Parathyroid adenoma (tissue), 2 donors: ENCODE data around the gene GRM8.

Experiments
- H2AFZ ChIP-seq: fragments of 300-600 bp; sonication (generic); one replicate; pipeline ENCODE4 v1.7.0; 2017; ENCODE audit warnings: antibody characterized with exemption, mild to moderate bottlenecking
- H3K27ac ChIP-seq: fragments of 300-600 bp; sonication (generic); one replicate; pipeline ENCODE4 v1.7.0; 2017
- H3K27me3 ChIP-seq: fragments of 300-600 bp; sonication (generic); one replicate; pipeline ENCODE4 v1.7.0; 2017; ENCODE audit warnings: low read length; ENCODE audit not compliant: control insufficient read depth, insufficient read depth
- H3K36me3 ChIP-seq: fragments of 300-600 bp; sonication (generic); one replicate; pipeline ENCODE4 v1.7.0; 2017; ENCODE audit warnings: low read length; ENCODE audit not compliant: control insufficient read depth, insufficient read depth
- H3K4me1 ChIP-seq: fragments of 300-600 bp; sonication (generic); one replicate; pipeline ENCODE4 v1.7.0; 2017; ENCODE audit warnings: control low read depth
- H3K4me2 ChIP-seq: fragments of 300-600 bp; sonication (generic); one replicate; pipeline ENCODE4 v1.7.0; 2017; ENCODE audit warnings: low read length
- H3K4me3 ChIP-seq: fragments of 300-600 bp; sonication (generic); one replicate; pipeline ENCODE4 v1.7.0; 2017; ENCODE audit warnings: low read depth, low read length
- H3K79me2 ChIP-seq: fragments of 300-600 bp; sonication (generic); one replicate; pipeline ENCODE4 v1.7.0; 2017; ENCODE audit warnings: control low read depth
- H3K9ac ChIP-seq: fragments of 300-600 bp; sonication (generic); one replicate; pipeline ENCODE4 v1.7.0; 2017; ENCODE audit warnings: mild to moderate bottlenecking
- H3K9me3 ChIP-seq: fragments of 300-600 bp; sonication (generic); one replicate; pipeline ENCODE4 v1.7.0; 2017; ENCODE audit warnings: low read length; ENCODE audit not compliant: control insufficient read depth
- CTCF ChIP-seq: fragments of 300-600 bp; sonication (generic); IDR thresholded peaks from one replicate; pipeline ENCODE4 v1.7.0; 2017; ENCODE audit warnings: antibody characterized with exemption, mild to moderate bottlenecking
- donor health status: primary hyperparathyroidism.

Gene GRM8

GRCh38 chr7:127252778-127253280 lies at the start of gene GRM8:
Gene GRM8 (minus strand): TSS chr7:127252941.
- Histone ChIP-seq H3K36me3 (no peaks in the 10 kb centered on the region), H3K4me2 (peak within 1 kb of the TSS; percentile 96), H3K4me3 (peak within 1 kb of the TSS; percentile 69), H3K9ac (peak within 1 kb of the TSS; percentile 61), H3K27me3 (no peaks in the 10 kb centered on the region), H3K27ac (peak within 1 kb of the TSS; percentile 18), H3K9me3 (no peaks in the 10 kb centered on the region), H3K4me1 (peaks cover 4% of the 10 kb centered on the region), H3K79me2 (no peaks in the 10 kb centered on the region), H2AFZ (peak within 1 kb of the TSS; percentile 100)
- no peak for TF ChIP-seq CTCF

- Histone ChIP-seq H2AFZ (no peak overlapping the region), H3K36me3 (no peaks in the 10 kb centered on the region), H3K79me2 (no peaks in the 10 kb centered on the region), H3K27ac (no peak overlapping the region), H3K4me1 (no peaks in the 10 kb centered on the region), H3K9ac (no peak overlapping the region), H3K4me3 (no peak overlapping the region), H3K27me3 (no peaks in the 10 kb centered on the region), H3K9me3 (no peaks in the 10 kb centered on the region), H3K4me2 (no peak overlapping the region)
- no peak for TF ChIP-seq CTCF
These were observed 38.1 kb upstream of the GRM8 start for GRCh38 chr7:127290801-127291361.

DNA sequence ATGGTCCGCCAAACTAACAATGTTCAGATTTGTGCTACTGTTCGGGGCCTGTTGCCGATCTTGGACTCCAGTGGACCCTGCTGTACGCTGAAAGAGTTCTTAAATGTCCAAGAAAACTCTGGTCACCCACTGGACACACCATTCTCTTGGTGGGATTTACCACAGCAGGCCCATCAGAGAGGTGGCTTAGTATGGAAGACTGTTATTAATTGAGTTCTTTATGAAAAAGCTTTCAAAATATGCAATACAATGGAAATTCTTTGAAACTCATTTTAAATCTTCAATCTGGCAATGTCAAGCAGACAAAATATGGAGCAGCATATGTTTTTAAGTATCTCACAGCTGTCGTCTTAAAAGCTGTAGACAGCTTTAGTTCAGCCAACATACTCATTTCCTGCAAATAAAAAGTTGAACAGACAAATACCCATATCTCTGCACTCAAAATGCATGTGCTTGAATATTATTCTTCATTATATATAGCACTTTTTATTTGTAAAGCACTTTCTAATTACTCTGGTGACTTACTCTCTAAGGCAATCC lies 37.4 kb upstream of the GRM8 start:
- Histone ChIP-seq H3K4me2 (no peak overlapping the region), H3K4me3 (no peak overlapping the region), H3K27me3 (no peaks in the 10 kb centered on the region), H3K4me1 (no peaks in the 10 kb centered on the region), H3K9ac (no peak overlapping the region), H3K36me3 (no peaks in the 10 kb centered on the region), H3K27ac (no peak overlapping the region), H3K9me3 (no peaks in the 10 kb centered on the region), H3K79me2 (no peaks in the 10 kb centered on the region), H2AFZ (no peak overlapping the region)
- no peak for TF ChIP-seq CTCF

GRCh38 chr7:127287133-127287532 lies 34.4 kb upstream of the GRM8 start:
- TF ChIP-seq CTCF: no peak
- H3K4me3 ChIP-seq: no peak overlapping the region
- no peak overlapping the region for H3K27ac ChIP-seq
- no peaks in the 10 kb centered on the region for H3K4me1 ChIP-seq
- H3K36me3 ChIP-seq: no peaks in the 10 kb centered on the region
- H3K79me2 ChIP-seq: no peaks in the 10 kb centered on the region
- no peaks in the 10 kb centered on the region for H3K9me3 ChIP-seq
- H2AFZ ChIP-seq: no peak overlapping the region
- no peak overlapping the region for H3K9ac ChIP-seq
- no peaks in the 10 kb centered on the region for H3K27me3 ChIP-seq
- H3K4me2 ChIP-seq: no peak overlapping the region

- no peaks in the 10 kb centered on the region for H3K27me3 ChIP-seq
- no peak for TF ChIP-seq CTCF
- H3K9me3 ChIP-seq: no peaks in the 10 kb centered on the region
- no peaks in the 10 kb centered on the region for H3K36me3 ChIP-seq
- H3K4me1 ChIP-seq: no peaks in the 10 kb centered on the region
- no peak overlapping the region for H3K9ac ChIP-seq
- H3K4me3 ChIP-seq: no peak overlapping the region
- no peaks in the 10 kb centered on the region for H3K79me2 ChIP-seq
- H2AFZ ChIP-seq: no peak overlapping the region
- no peak overlapping the region for H3K4me2 ChIP-seq
- H3K27ac ChIP-seq: no peak overlapping the region
These were observed 17.4 kb upstream of the GRM8 start for GRCh38 chr7:127270093-127270492.
